ENCODE data around the gene CNIH3. TPM values are rescaled to one million over a fixed set of nuclear protein-coding genes. Genes with fewer than 3 reads are reported as not detected.

Gene CNIH3
- total RNA-seq, 1 experiment from 2014 or later, result 1.8 TPM

DNA sequence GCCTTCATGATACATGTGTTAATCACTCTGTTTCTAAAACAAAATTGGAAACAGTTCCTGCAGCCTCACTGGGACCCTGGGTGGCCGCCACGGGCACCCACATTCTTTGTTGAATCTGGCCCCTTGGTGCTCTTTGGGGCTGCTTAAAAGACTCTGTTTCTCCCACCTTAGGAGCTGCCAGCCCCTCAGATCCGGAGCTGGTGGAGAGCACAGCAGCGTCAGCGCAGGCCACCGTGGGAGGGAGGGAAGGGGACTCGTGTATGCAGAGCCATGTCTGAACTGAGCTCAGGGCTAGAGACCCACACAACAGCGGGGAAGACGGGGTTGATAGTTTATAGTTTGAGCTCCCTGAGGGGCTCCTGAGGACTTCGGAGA, 121.2 kb downstream of the CNIH3 start:
- Histone ChIP-seq H3K79me2 (ENCODE audit: insufficient read depth, low read length) (no peaks in the 10 kb centered on the region), H3K9ac (ENCODE audit: low read length) (no peak overlapping the region), H3K27ac (ENCODE audit: low read depth, low read length) (no peak overlapping the region), H3K27me3 (ENCODE audit: insufficient read depth, low read length) (peaks cover 8% of the 10 kb centered on the region), H3K9me3 (ENCODE audit: control insufficient read depth in 1 of 2, insufficient read depth in 1 of 2, low read depth in 1 of 2, low read length in 2 of 2) (no peaks in the 10 kb centered on the region), H3K4me2 (ENCODE audit: low read length) (no peak overlapping the region), H3K4me3 (replicated peaks in 1 of 2; ENCODE audit: low read depth in 1 of 2, low read length in 2 of 2) (no peak overlapping the region), H3K4me1 (ENCODE audit: control insufficient read depth in 1 of 2, insufficient read depth in 2 of 2, low read length in 2 of 2) (no peaks in the 10 kb centered on the region), H2AFZ (ENCODE audit: low read depth, low read length, poor library complexity, severe bottlenecking) (no peak overlapping the region), H3K36me3 (ENCODE audit: control insufficient read depth in 1 of 2, insufficient read depth in 2 of 2, low read length in 2 of 2) (no peaks in the 10 kb centered on the region), H3K9me2 (ENCODE audit: insufficient read depth) (no peaks in the 10 kb centered on the region), H4K20me1 (ENCODE audit: insufficient read depth) (no peaks in the 10 kb centered on the region)
- no TSS peak for BruUV-seq (replicated peaks)
- RAD21 ChIA-PET (ENCODE audit: low non-redundant PET in 1 of 2, low total read pairs in 2 of 2, uncharacterized antibody in 2 of 2, unreplicated experiment in 2 of 2), result no interaction called here
- ATAC-seq (no peak), DNase-seq (ENCODE audit: low read depth, low spot score) (no peak)
- TF ChIP-seq FOSL1 (IDR thresholded peaks at IDR 0.05; ENCODE audit: low read depth) (no peak), SIN3A (IDR thresholded peaks at IDR 0.05; ENCODE audit: low read depth) (no peak), EZH2phosphoT487 (IDR thresholded peaks at IDR 0.05; ENCODE audit: borderline replicate concordance) (no peak), POLR2A (IDR thresholded peaks at IDR 0.05; ENCODE audit: borderline replicate concordance, extremely low read depth, insufficient read depth, insufficient read length) (no peak), ZBTB33 (IDR thresholded peaks at IDR 0.05; ENCODE audit: extremely low read depth, insufficient replicate concordance, low read length) (no peak), EGR1 (IDR thresholded peaks at IDR 0.05; ENCODE audit: low read depth) (no peak), REST (IDR thresholded peaks at IDR 0.05; ENCODE audit: low read depth) (no peak), MAX (IDR thresholded peaks at IDR 0.05) (no peak)
- TF ChIP-seq, protein P1, sequence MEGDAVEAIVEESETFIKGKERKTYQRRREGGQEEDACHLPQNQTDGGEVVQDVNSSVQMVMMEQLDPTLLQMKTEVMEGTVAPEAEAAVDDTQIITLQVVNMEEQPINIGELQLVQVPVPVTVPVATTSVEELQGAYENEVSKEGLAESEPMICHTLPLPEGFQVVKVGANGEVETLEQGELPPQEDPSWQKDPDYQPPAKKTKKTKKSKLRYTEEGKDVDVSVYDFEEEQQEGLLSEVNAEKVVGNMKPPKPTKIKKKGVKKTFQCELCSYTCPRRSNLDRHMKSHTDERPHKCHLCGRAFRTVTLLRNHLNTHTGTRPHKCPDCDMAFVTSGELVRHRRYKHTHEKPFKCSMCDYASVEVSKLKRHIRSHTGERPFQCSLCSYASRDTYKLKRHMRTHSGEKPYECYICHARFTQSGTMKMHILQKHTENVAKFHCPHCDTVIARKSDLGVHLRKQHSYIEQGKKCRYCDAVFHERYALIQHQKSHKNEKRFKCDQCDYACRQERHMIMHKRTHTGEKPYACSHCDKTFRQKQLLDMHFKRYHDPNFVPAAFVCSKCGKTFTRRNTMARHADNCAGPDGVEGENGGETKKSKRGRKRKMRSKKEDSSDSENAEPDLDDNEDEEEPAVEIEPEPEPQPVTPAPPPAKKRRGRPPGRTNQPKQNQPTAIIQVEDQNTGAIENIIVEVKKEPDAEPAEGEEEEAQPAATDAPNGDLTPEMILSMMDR (IDR thresholded peaks at IDR 0.05 in 2 of 3, conservative IDR thresholded peaks at IDR 0.05 in 1 of 3; ENCODE audit: borderline replicate concordance in 1 of 3, insufficient read depth in 1 of 3, low read depth in 2 of 3, low read length in 2 of 3), result no peak
- TF ChIP-seq, protein P2, sequence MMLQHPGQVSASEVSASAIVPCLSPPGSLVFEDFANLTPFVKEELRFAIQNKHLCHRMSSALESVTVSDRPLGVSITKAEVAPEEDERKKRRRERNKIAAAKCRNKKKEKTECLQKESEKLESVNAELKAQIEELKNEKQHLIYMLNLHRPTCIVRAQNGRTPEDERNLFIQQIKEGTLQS (IDR thresholded peaks at IDR 0.05), result no peak
- POLR2A ChIA-PET, result no interaction called here
- CTCF ChIA-PET, result no interaction called here
- intact Hi-C loops (cut with micrococcal nuclease), result no loop called here

Measured in HCT116 (cell line).